ENCODE measurements around the gene CHST12. TPM values are rescaled to one million over a fixed set of nuclear protein-coding genes. Genes with fewer than 3 reads are reported as not detected.

The CHST12 gene
- total and polyA plus RNA-seq, 2 donors (not counting 1 experiment from before 2014, with no cell fraction given), result 25.4 to 27.1 TPM

DNA sequence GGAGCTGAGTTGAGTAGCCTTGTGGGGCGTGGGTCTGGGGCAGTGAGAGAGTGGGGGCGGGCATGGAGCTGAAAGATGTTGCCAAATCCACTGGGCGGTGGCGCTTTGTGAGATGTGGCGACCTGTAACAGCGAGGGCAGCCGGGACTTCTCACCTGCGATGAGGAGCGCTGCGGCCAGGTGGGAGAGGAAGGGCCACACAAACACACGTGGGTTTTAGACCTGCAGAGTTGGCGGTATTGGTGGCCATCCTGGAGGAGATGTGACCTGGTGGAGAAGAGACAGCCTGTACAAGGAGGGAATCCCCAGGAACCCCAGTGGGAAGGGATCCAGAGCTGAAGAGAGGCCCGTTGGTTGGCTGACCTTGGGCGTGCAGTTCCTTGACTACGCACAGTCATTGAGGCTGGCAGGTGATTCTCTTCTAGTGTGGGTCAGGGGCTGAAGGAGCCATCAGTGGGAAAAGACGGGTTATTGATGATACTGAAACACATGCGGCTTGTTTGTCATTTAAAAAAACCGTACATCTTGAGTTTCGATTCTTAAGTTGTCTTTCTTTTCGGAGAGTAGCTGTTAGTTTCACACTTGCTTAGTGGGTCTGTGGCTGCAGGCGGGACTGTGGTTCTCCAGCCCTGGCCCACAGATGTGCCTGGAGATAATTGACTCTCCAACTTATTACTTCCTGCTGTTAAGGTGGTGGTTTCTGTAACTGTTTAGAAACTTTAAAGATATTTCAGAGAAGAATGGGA, 2.4 kb downstream of the CHST12 start:
- intact Hi-C loops (cut with micrococcal nuclease), result loop anchor here (5.0 kb wide), 1 partner anchor 168 kb away; no protein-coding TSS in a partner anchor
- Histone ChIP-seq H3K36me3 (replicated peaks in 1 of 2; ENCODE audit: control extremely low read depth in 1 of 2, control insufficient read depth in 1 of 2, extremely low read depth in 1 of 2, insufficient read depth in 2 of 2, low read length in 1 of 2) (no peaks in the 10 kb centered on the region), H3K27me3 (replicated peaks in 1 of 4; ENCODE audit: control extremely low read depth in 1 of 4, control insufficient read depth in 3 of 4, insufficient read depth in 4 of 4, low read length in 3 of 4) (no peaks in the 10 kb centered on the region), H3K4me2 (replicated peaks; ENCODE audit: low read depth, low read length, poor library complexity, severe bottlenecking) (peak overlapping the region; percentile 99), H2AFZ (ENCODE audit: insufficient read depth, low read depth, low read length, poor library complexity, severe bottlenecking) (peak overlapping the region; percentile 39), H3K9ac (ENCODE audit: low read length) (no peak overlapping the region), H3K27ac (ENCODE audit: low read length in 2 of 2) (peak overlapping the region; percentile 49 to 65), H3K4me1 (ENCODE audit: control insufficient read depth in 2 of 2, insufficient read depth in 2 of 2, low read length in 2 of 2) (peaks cover 42 to 65% of the 10 kb centered on the region in 2 donors), H3K79me2 (ENCODE audit: control insufficient read depth, insufficient read depth, low read length) (peaks cover 36% of the 10 kb centered on the region), H4K20me1 (ENCODE audit: control insufficient read depth, insufficient read depth, low read length, poor library complexity, severe bottlenecking) (no peaks in the 10 kb centered on the region), H3K9me3 (ENCODE audit: control extremely low read depth in 1 of 3, control insufficient read depth in 2 of 3, insufficient read depth in 1 of 3, low read length in 2 of 3) (peaks cover 0 to 3% (median 0%) of the 10 kb centered on the region in 3 donors), H3K4me3 (ENCODE audit: control extremely low read depth in 1 of 5, extremely low read depth in 1 of 5, insufficient read depth in 1 of 5, low read depth in 2 of 5, low read length in 4 of 5) (peak overlapping the region in 4 of 5 experiments; percentile 7 to 42 (median 26))
- H3K27ac Mint-ChIP-seq, result peak overlapping the region; percentile 86
- TF ChIP-seq EZH2 (IDR thresholded peaks at IDR 0.05; ENCODE audit: borderline replicate concordance, insufficient read depth, low read depth, low read length, poor library complexity, severe bottlenecking), result no peak
- no peak for TF ChIP-seq CTCF (IDR thresholded peaks at IDR 0.05)
- CTCF ChIA-PET, result interaction anchor here (1.2 to 1.7 kb wide), 4 partner anchors 46 to 304 kb away, joined by 3 to 6 read pairs (median 3); no protein-coding TSS in a partner anchor
- ATAC-seq (ENCODE audit: low read depth) (peak; percentile 9), DNase-seq (peak; percentile 73)
- peaks cover 61% of the 10 kb centered on the region for H3K4me1 Mint-ChIP-seq
- 27% methylated on average over 19 of the region's 21 CpGs for WGBS (ENCODE audit: insufficient coverage)
- no peaks in the 10 kb centered on the region for H3K9me3 Mint-ChIP-seq (ENCODE audit: insufficient read depth)
- POLR2A ChIA-PET, result interaction anchor here (0.8 to 1.0 kb wide), 3 partner anchors 51 to 164 kb away, joined by 3 to 7 read pairs (median 3); partner anchors contain the start of genes EIF3B, MRM2 and NUDT1
- H3K4me3 Mint-ChIP-seq, result peak overlapping the region; percentile 82
- H3K27me3 Mint-ChIP-seq, result no peaks in the 10 kb centered on the region
